CD1c-positive myeloid dendritic cell (primary cell): ENCODE data around the gene TSSK6.

Source experiments
- DNase-seq: peaks from one replicate; pipeline ENCODE4 v3.0.0-alpha.2; 2016; ENCODE audit errors: extremely low spot score

Gene TSSK6

GRCh38 chr19:19530889-19531288 is 15.5 kb upstream of the TSSK6 start:
- no peak for DNase-seq

- peak; percentile 10 for DNase-seq
These were observed 15.1 kb upstream of the TSSK6 start for GRCh38 chr19:19530423-19530804.

- no peak for DNase-seq
These were observed 14.6 kb upstream of the TSSK6 start for GRCh38 chr19:19529783-19530422.

- no peak for DNase-seq
These were observed 13.6 kb upstream of the TSSK6 start, which contains the start of gene YJEFN3 for GRCh38 chr19:19528721-19529490. TSS of gene YJEFN3 (plus strand) at chr19:19528911. CDS start at chr19:19528933, 22 bp downstream.

- DNase-seq: no peak
These were observed 12.6 kb upstream of the TSSK6 start for GRCh38 chr19:19527674-19528625.

- DNase-seq: no peak
These were observed 12.0 kb upstream of the TSSK6 start for GRCh38 chr19:19527371-19527656.

- no peak for DNase-seq
These were observed 11.4 kb upstream of the TSSK6 start for GRCh38 chr19:19526581-19527370.

- DNase-seq: no peak
These were observed 10.4 kb upstream of the TSSK6 start for GRCh38 chr19:19525611-19526380.

- no peak for DNase-seq
These were observed 8.7 kb upstream of the TSSK6 start for GRCh38 chr19:19524053-19524452.

- DNase-seq: no peak
These were observed 7.8 kb upstream of the TSSK6 start for GRCh38 chr19:19523177-19523576.

GRCh38 chr19:19520989-19521388 is 5.6 kb upstream of the TSSK6 start:
- no peak for DNase-seq

GRCh38 chr19:19517235-19517619 is 1.9 kb upstream of the TSSK6 start:
- DNase-seq: no peak

- peak; percentile 97 for DNase-seq
These were observed 533 bp upstream of the TSSK6 start, which contains the start of gene NDUFA13 for GRCh38 chr19:19515642-19516519. TSS of gene NDUFA13 (plus strand) at chr19:19516225. CDS start at chr19:19516239, 14 bp downstream.

GRCh38 chr19:19514215-19514657 is 1.1 kb downstream of the TSSK6 start:
- DNase-seq: peak; percentile 48

- no peak for DNase-seq
These were observed 1.7 kb downstream of the TSSK6 start for GRCh38 chr19:19513682-19514081.

- DNase-seq: no peak
These were observed 4.9 kb downstream of the TSSK6 start for GRCh38 chr19:19510432-19510831.

- DNase-seq: no peak
These were observed 7.1 kb downstream of the TSSK6 start for GRCh38 chr19:19508217-19508616.

GRCh38 chr19:19507354-19507753 is 8.0 kb downstream of the TSSK6 start:
- no peak for DNase-seq

GRCh38 chr19:19506592-19506991 is 8.8 kb downstream of the TSSK6 start:
- DNase-seq: no peak
